PC-9 (cell line): Measurements from ENCODE around the gene SLC35G6. TPM values are rescaled to one million over a fixed set of nuclear protein-coding genes. Genes with fewer than 3 reads are reported as not detected.
A peak's percentile ranks its signal among the peaks of the same experiment; 100 is the strongest.
"Not testable (repeated sequence)": the region's sequence is repeated elsewhere in the genome, so short reads cannot be mapped to it uniquely, and the experiment has no call there.

ENCODE experiments used
- Bru-seq: library from RNA; stranded (reverse); fragments of 400-500 nt; gene quantifications from one replicate; lab custom pipeline; 2021; lab: Mats Ljungman, UMichigan
- BruChase-seq, 2 experiments: library from RNA; stranded (reverse); fragments of 400-500 nt; gene quantifications; one replicate each; lab custom pipeline; 2021; lab: Mats Ljungman, UMichigan
- BruUV-seq: library from RNA; stranded (reverse); fragments of 400-500 nt; replicated peaks from 2 replicates; lab custom pipeline; 2021; lab: Mats Ljungman, UMichigan
- CTCF ChIA-PET: fragments of 300-600 bp; sonication (Branson Sonifier 250); formaldehyde crosslinking; loops from one replicate; lab custom pipeline; 2022; ENCODE audit warnings: antibody characterized with exemption; lab: Charles Lee
- POLR2A ChIA-PET: fragments of 300-600 bp; sonication (Branson Sonifier 250); formaldehyde crosslinking; loops from one replicate; lab custom pipeline; 2022; ENCODE audit warnings: antibody characterized with exemption; ENCODE audit not compliant: unreplicated experiment; lab: Charles Lee
- DNase-seq, 2 experiments: peaks; one replicate each; pipeline versions ENCODE4 v3.0.0 to v3.0.0-alpha.2; 2015 to 2022; ENCODE audit warnings: mixed read lengths in 1 of 2
- H2AFZ ChIP-seq: fragments of 200-600 bp; sonication (generic); 2 replicates; pipeline ENCODE4 v1.8.1; 2017; ENCODE audit warnings: antibody characterized with exemption
- H3F3A ChIP-seq: fragments of 200-600 bp; sonication (generic); 2 replicates; pipeline ENCODE4 v1.8.1; 2017; ENCODE audit warnings: antibody characterized with exemption, mild to moderate bottlenecking, low read depth; ENCODE audit not compliant: insufficient read depth
- H3K27ac ChIP-seq: fragments of 200-600 bp; sonication (generic); 2 replicates; pipeline ENCODE4 v1.6.1; 2016; ENCODE audit warnings: mixed run types
- H3K27me3 ChIP-seq: fragments of 200-600 bp; sonication (generic); 2 replicates; pipeline ENCODE4 v1.6.1; 2016; ENCODE audit warnings: low read depth, mixed run types; ENCODE audit not compliant: insufficient read depth
- H3K36me3 ChIP-seq: fragments of 200-600 bp; sonication (generic); 2 replicates; pipeline ENCODE4 v1.6.1; 2016; ENCODE audit warnings: low read depth, mixed run types
- H3K4me1 ChIP-seq: fragments of 200-600 bp; sonication (generic); replicated peaks from 2 replicates; pipeline ENCODE4 v1.6.1; 2016; ENCODE audit warnings: mixed run types; ENCODE audit not compliant: insufficient read depth
- H3K4me2 ChIP-seq: fragments of 200-600 bp; sonication (generic); 2 replicates; pipeline ENCODE4 v1.6.1; 2017; ENCODE audit warnings: mixed run types
- H3K4me3 ChIP-seq: fragments of 200-600 bp; sonication (generic); 2 replicates; pipeline ENCODE4 v1.6.1; 2016; ENCODE audit warnings: mixed run types
- H3K79me2 ChIP-seq: fragments of 200-600 bp; sonication (generic); 2 replicates; pipeline ENCODE4 v1.6.1; 2017; ENCODE audit warnings: low read depth, mixed run types
- H3K9me2 ChIP-seq: fragments of 200-600 bp; sonication (generic); 2 replicates; pipeline ENCODE4 v1.8.1; 2017; ENCODE audit warnings: mild to moderate bottlenecking; ENCODE audit not compliant: insufficient read depth
- H3K9me3 ChIP-seq: fragments of 200-600 bp; sonication (generic); 2 replicates; pipeline ENCODE4 v1.8.1; 2016; ENCODE audit warnings: low read depth; ENCODE audit not compliant: insufficient read depth
- H4K20me1 ChIP-seq: fragments of 200-600 bp; sonication (generic); 2 replicates; pipeline ENCODE4 v1.8.1; 2017; ENCODE audit not compliant: insufficient read depth
- EZH2 ChIP-seq: fragments of 200-600 bp; sonication (generic); IDR thresholded peaks from 2 replicates; pipeline ENCODE4 v1.8.0; 2017; ENCODE audit warnings: antibody characterized with exemption, low read depth
- intact Hi-C: fragments of 100-400 bp; cut with micrococcal nuclease; formaldehyde crosslinking; loops from one replicate; pipeline ENCODE4 v1.10.0; 2022; ENCODE audit not compliant: unreplicated experiment
- long read RNA-seq: library from polyadenylated mRNA; stranded (forward); transcript quantifications from one replicate; pipeline ENCODE4 v2.0.0, GENCODE V29; 2022
- total RNA-seq: library from RNA; stranded (reverse); gene quantifications from 2 replicates; pipeline ENCODE4 v1.2.3, GENCODE V29; 2021
- TF ChIP-seq, protein P1 (sequence below): fragments of 200-600 bp; sonication (generic); conservative IDR thresholded peaks from 2 replicates; pipeline ENCODE4 v1.6.1; 2017; ENCODE audit warnings: mixed run types, antibody characterized with exemption, mild to moderate bottlenecking, moderate library complexity

Gene SLC35G6
- total RNA-seq (not detected in 2 replicates), Bru-seq, nascent RNA (not detected), BruChase-seq, experiment 1, labeled RNA remaining after a 2-hour chase (not detected), BruChase-seq, experiment 2, labeled RNA remaining after a 6-hour chase (not detected)
- long read RNA-seq, result 0 reads

DNA sequence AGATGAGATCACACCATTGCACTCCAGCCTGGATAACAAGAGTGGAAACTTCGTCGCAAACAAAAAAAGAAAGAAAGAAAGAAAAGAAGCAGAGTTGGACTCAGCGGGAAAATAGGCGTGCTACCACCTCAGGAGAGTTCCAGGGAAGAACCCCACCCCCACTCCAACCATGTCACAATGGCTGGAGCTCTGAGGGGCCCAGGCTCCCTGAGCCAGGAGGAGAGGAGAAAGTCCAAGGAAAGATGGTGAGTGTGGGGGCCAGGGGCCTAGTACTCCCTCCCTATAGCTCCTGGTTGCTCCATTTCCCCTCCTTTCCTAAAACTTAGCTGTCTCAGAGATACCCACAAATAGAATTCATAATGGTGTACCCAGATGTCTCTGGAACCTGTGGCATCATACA is at the start of gene SLC35G6:
SLC35G6 (plus strand) TSS at position 172 of the 400 bp plus-strand sequence; CDS start at position 243, 71 bp downstream.
- H3K9me2 ChIP-seq, H3K4me3 ChIP-seq, POLR2A ChIA-PET, H3F3A ChIP-seq, CTCF ChIA-PET, BruUV-seq, H3K9me3 ChIP-seq, H4K20me1 ChIP-seq, H3K36me3 ChIP-seq, H2AFZ ChIP-seq, H3K27me3 ChIP-seq, H3K27ac ChIP-seq, DNase-seq: not testable (repeated sequence)
- Histone ChIP-seq H3K4me2 (peak within 1 kb of the TSS; percentile 84), H3K4me1 (peaks cover 31% of the 10 kb centered on the region), H3K79me2 (peaks cover 49% of the 10 kb centered on the region)
- intact Hi-C loops, result loop anchor here (5.0 kb wide), 1 partner anchor 219 kb away; the partner anchor contains the start of gene CLDN7

DNA sequence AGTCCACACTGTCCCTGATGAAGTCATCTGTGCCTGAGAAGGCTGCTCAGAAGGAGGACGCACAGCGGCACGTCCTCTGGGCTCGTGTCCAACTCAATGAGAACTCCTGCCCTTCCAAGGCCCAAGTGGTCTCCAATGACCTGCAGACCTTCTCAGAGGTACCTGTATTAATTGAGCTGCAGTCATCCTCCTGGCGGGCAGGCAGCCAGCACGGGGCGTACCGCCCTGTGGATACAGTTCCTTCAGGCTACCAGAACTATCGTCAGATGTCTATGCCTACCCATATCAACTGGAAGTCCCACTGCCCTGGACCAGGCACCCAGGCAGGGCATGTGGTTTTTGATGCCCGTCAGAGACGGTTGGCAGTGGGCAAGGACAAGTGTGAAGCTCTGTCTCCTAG is 49.0 kb upstream of the SLC35G6 start:
- TF ChIP-seq EZH2, result no peak
- TF ChIP-seq, protein P1, sequence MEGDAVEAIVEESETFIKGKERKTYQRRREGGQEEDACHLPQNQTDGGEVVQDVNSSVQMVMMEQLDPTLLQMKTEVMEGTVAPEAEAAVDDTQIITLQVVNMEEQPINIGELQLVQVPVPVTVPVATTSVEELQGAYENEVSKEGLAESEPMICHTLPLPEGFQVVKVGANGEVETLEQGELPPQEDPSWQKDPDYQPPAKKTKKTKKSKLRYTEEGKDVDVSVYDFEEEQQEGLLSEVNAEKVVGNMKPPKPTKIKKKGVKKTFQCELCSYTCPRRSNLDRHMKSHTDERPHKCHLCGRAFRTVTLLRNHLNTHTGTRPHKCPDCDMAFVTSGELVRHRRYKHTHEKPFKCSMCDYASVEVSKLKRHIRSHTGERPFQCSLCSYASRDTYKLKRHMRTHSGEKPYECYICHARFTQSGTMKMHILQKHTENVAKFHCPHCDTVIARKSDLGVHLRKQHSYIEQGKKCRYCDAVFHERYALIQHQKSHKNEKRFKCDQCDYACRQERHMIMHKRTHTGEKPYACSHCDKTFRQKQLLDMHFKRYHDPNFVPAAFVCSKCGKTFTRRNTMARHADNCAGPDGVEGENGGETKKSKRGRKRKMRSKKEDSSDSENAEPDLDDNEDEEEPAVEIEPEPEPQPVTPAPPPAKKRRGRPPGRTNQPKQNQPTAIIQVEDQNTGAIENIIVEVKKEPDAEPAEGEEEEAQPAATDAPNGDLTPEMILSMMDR, result no peak
- no peak for DNase-seq
- H3K27me3 ChIP-seq, result no peaks in the 10 kb centered on the region
- POLR2A ChIA-PET, result interaction anchor here (0.6 kb wide), 1 partner anchor 97 kb away, joined by 3 read pairs; no protein-coding TSS in a partner anchor
- BruUV-seq, result no TSS peak
- no peaks in the 10 kb centered on the region for H3K9me3 ChIP-seq
- no peak overlapping the region for H3K4me2 ChIP-seq
- no peaks in the 10 kb centered on the region for H4K20me1 ChIP-seq
- intact Hi-C loops, result no loop called here
- H3K27ac ChIP-seq, result no peak overlapping the region
- no peak overlapping the region for H3K4me3 ChIP-seq
- no peaks in the 10 kb centered on the region for H3K9me2 ChIP-seq
- CTCF ChIA-PET, result no interaction called here
- H3K79me2 ChIP-seq, result peaks cover 5% of the 10 kb centered on the region; the same call in 1 of the 2 replicates
- no peaks in the 10 kb centered on the region for H3K36me3 ChIP-seq
- H3F3A ChIP-seq, result peaks cover 10% of the 10 kb centered on the region; the same call in 1 of the 2 replicates
- 0 out of 2 replicates have a peak, but pooled peaks cover 7% of the 10 kb centered on the region for H3K4me1 ChIP-seq
- no peak overlapping the region for H2AFZ ChIP-seq

DNA sequence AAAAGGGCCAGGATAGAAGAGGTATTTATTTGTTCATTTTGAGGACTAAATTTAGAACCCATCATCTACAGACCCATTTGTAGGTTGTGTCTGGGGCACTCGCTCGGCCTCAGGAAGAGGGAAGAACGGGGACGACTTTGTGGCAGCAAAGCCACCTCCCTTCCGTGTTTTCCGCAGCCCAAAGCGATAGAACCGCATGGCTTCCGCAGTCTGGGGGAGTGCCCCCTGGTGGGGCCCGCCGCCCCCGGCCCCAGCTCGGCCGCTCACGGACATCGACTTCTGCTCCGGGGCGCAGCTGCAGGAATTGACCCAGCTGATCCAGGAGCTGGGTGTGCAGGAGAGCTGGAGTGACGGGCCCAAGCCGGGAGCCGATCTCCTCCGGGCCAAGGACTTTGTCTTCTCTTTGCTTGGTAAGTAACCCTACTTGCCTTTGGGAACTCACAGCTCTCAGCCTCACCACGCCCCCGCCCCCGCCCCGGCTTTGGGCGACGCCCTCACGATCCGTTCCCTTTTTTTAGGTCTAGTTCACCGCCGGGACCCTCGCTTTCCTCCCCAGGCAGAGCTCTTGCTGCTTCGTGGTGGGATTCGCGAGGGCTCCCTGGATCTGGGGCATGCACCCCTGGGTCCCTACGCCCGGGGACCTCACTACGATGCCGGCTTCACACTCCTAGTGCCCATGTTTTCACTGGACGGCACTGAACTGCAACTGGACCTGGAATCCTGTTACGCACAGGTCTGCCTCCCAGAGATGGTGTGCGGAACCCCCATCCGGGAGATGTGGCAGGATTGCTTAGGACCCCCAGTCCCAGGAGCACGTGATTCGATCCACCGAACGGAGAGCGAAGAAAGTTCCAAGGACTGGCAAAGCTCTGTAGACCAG is 45.3 kb upstream of the SLC35G6 start:
- Histone ChIP-seq H3K27ac (peak overlapping the region; percentile 68), H2AFZ (peak overlapping the region; percentile 74)
- DNase-seq, result peak; percentile 55 to 59

More for the DNA sequence above, 45.3 kb upstream of the SLC35G6 start:
- no peaks in the 10 kb centered on the region for H3K9me2 ChIP-seq
- peak overlapping the region; percentile 57 for H3K4me3 ChIP-seq
- H3K27me3 ChIP-seq, result no peaks in the 10 kb centered on the region
- intact Hi-C loops, result loop anchor here (1.0 to 5.0 kb wide), 6 partner anchors 32 to 250 kb away; partner anchors contain the start of genes PLSCR3, POLR2A and TMEM256
- H4K20me1 ChIP-seq, result no peaks in the 10 kb centered on the region
- TF ChIP-seq EZH2, result no peak
- TF ChIP-seq, protein P1, result no peak
- H3K36me3 ChIP-seq, result no peaks in the 10 kb centered on the region
- H3K79me2 ChIP-seq, result peaks cover 8% of the 10 kb centered on the region; the same call in 1 of the 2 replicates
- peak overlapping the region; percentile 90 for H3K4me2 ChIP-seq
- TSS peak; percentile 72 for BruUV-seq
- no peaks in the 10 kb centered on the region for H3K9me3 ChIP-seq
- H3K4me1 ChIP-seq, result 0 out of 2 replicates have a peak, but pooled peaks cover 7% of the 10 kb centered on the region
- peaks cover 10% of the 10 kb centered on the region; the same call in 1 of the 2 replicates for H3F3A ChIP-seq
- CTCF ChIA-PET, result interaction anchor here (0.7 to 2.9 kb wide), 6 partner anchors 10 to 252 kb away, joined by 3 to 19 read pairs (median 4); partner anchors contain the start of genes PLSCR3, TMEM256 and TP53
- POLR2A ChIA-PET, result interaction anchor here (0.5 to 1.5 kb wide), 8 partner anchors 10 to 251 kb away, joined by 3 to 34 read pairs (median 5); partner anchors contain the start of genes CD68, PLSCR3, TMEM256 and TP53
